Measurements from ENCODE around the gene FASLG. TPM values are rescaled to one million over a fixed set of nuclear protein-coding genes. Genes with fewer than 3 reads are reported as not detected.

The FASLG gene
- total RNA-seq, result 1 to 10 TPM in 1 of 4 donors, under 1 TPM in 1, not detected in 2; 0.68 to 2.2 TPM

GRCh38 chr1:172658871-172659453 is at the start of gene FASLG:
FASLG (plus strand) TSS chr1:172659103; CDS start chr1:172659202, 99 bp downstream.
- no peaks in the 10 kb centered on the region for H3K27me3 ChIP-seq
- TF ChIP-seq POLR2AphosphoS5 (IDR thresholded peaks at IDR 0.05), result no peak
- TF ChIP-seq EP300 (IDR thresholded peaks at IDR 0.05; ENCODE audit: low read depth), result no peak
- TF ChIP-seq CTCF (IDR thresholded peaks at IDR 0.05), result no peak
- no peak for TF ChIP-seq POLR2A (IDR thresholded peaks at IDR 0.05)
- DNase-seq, result no peak
- intact Hi-C loops (cut with DNase I; ENCODE audit: low total_unique reads), result no loop called here
- H3K27ac ChIP-seq, result peak within 1 kb of the TSS in 3 of 4 donors; percentile 3 to 16 (median 12)
- no peaks in the 10 kb centered on the region for H3K9me3 ChIP-seq
- no peaks in the 10 kb centered on the region for H3K4me1 ChIP-seq
- H3K36me3 ChIP-seq, result no peaks in the 10 kb centered on the region
- in situ Hi-C loops (cut with MboI; ENCODE audit: low pct_ligation_motif_present in 1 of 4, low pct_unique_long_range_greater_than_20kb in 1 of 4, low sequenced_read_pairs in 3 of 4), result no loop called here
- 48 to 91% methylated on average over 2 to 11 of the region's 11 CpGs for WGBS, 2 donors (ENCODE audit: low coverage in 1 of 2)
- H3K4me3 ChIP-seq, result no peak within 1 kb of the TSS

GRCh38 chr1:172609528-172609927 is 49.4 kb upstream of the FASLG start:
- in situ Hi-C loops (cut with MboI; ENCODE audit: low pct_ligation_motif_present in 1 of 4, low pct_unique_long_range_greater_than_20kb in 1 of 4, low sequenced_read_pairs in 3 of 4), result no loop called here
- Histone ChIP-seq H3K4me1 (no peaks in the 10 kb centered on the region), H3K4me3 (no peak overlapping the region), H3K27ac (no peak overlapping the region), H3K27me3 (no peaks in the 10 kb centered on the region), H3K36me3 (peaks cover 0 to 12% (median 4%) of the 10 kb centered on the region in 4 donors), H3K9me3 (no peaks in the 10 kb centered on the region)
- DNase-seq, result no peak
- intact Hi-C loops (cut with DNase I; ENCODE audit: low total_unique reads), result no loop called here
- 86 to 96% methylated on average over 3 of the region's 3 CpGs for WGBS, 2 donors (ENCODE audit: low coverage in 1 of 2)
- TF ChIP-seq POLR2A (IDR thresholded peaks at IDR 0.05) (no peak), EP300 (IDR thresholded peaks at IDR 0.05; ENCODE audit: low read depth) (no peak), POLR2AphosphoS5 (IDR thresholded peaks at IDR 0.05) (no peak), CTCF (IDR thresholded peaks at IDR 0.05) (no peak)

- no peak for DNase-seq
- Histone ChIP-seq H3K36me3 (peaks cover 0 to 10% (median 4%) of the 10 kb centered on the region in 4 donors), H3K27me3 (no peaks in the 10 kb centered on the region), H3K4me1 (no peaks in the 10 kb centered on the region), H3K9me3 (no peaks in the 10 kb centered on the region), H3K27ac (no peak overlapping the region), H3K4me3 (no peak overlapping the region)
- in situ Hi-C loops (cut with MboI; ENCODE audit: low pct_ligation_motif_present in 1 of 4, low pct_unique_long_range_greater_than_20kb in 1 of 4, low sequenced_read_pairs in 3 of 4) (loop anchor here in 1 of 4 donors (10.0 kb wide), 1 partner anchor 102 kb away; no protein-coding TSS in a partner anchor), intact Hi-C loops (cut with DNase I; ENCODE audit: low total_unique reads) (no loop called here)
- WGBS, 2 donors (ENCODE audit: low coverage in 1 of 2), result 55 to 94% methylated on average over 2 of the region's 2 CpGs
- TF ChIP-seq EP300 (IDR thresholded peaks at IDR 0.05; ENCODE audit: low read depth) (no peak), POLR2A (IDR thresholded peaks at IDR 0.05) (no peak), POLR2AphosphoS5 (IDR thresholded peaks at IDR 0.05) (no peak), CTCF (IDR thresholded peaks at IDR 0.05) (no peak)
These were observed 46.4 kb upstream of the FASLG start for GRCh38 chr1:172612478-172612877.

- intact Hi-C loops (cut with DNase I; ENCODE audit: low total_unique reads) (no loop called here), in situ Hi-C loops (cut with MboI; ENCODE audit: low pct_ligation_motif_present in 1 of 4, low pct_unique_long_range_greater_than_20kb in 1 of 4, low sequenced_read_pairs in 3 of 4) (loop anchor here in 1 of 4 donors (10.0 kb wide), 1 partner anchor 102 kb away; no protein-coding TSS in a partner anchor)
- Histone ChIP-seq H3K4me3 (no peak overlapping the region), H3K36me3 (peaks cover 0 to 10% (median 4%) of the 10 kb centered on the region in 4 donors), H3K27ac (no peak overlapping the region), H3K4me1 (no peaks in the 10 kb centered on the region), H3K9me3 (no peaks in the 10 kb centered on the region), H3K27me3 (no peaks in the 10 kb centered on the region)
- 89 to 100% methylated on average over 2 of the region's 2 CpGs for WGBS, 2 donors (ENCODE audit: low coverage in 1 of 2)
- no peak for DNase-seq
- TF ChIP-seq POLR2AphosphoS5 (IDR thresholded peaks at IDR 0.05), result no peak
- no peak for TF ChIP-seq POLR2A (IDR thresholded peaks at IDR 0.05)
- TF ChIP-seq CTCF (IDR thresholded peaks at IDR 0.05), result no peak
- TF ChIP-seq EP300 (IDR thresholded peaks at IDR 0.05; ENCODE audit: low read depth), result no peak
These were observed 45.6 kb upstream of the FASLG start for GRCh38 chr1:172613294-172613693.
